HG03095 (cell line): Measurements from ENCODE around the gene CCL25.

Experiments used
- ATAC-seq: cut with Tn5 transposase; IDR thresholded peaks from one replicate; pipeline ENCODE4 v1.9.1; 2021; ENCODE audit warnings: moderate library complexity; ENCODE audit not compliant: unreplicated experiment

CCL25 gene

GRCh38 chr19:8109455-8109854 is 56.9 kb downstream of the CCL25 start:
- no peak for ATAC-seq

GRCh38 chr19:8109890-8110662 is 57.5 kb downstream of the CCL25 start:
- ATAC-seq = no peak

- no peak for ATAC-seq
Measured at GRCh38 chr19:8110931-8111330, 58.4 kb downstream of the CCL25 start.

GRCh38 chr19:8111376-8111775 is 58.8 kb downstream of the CCL25 start:
- ATAC-seq = no peak
